SK-N-SH (cell line): ENCODE results near the gene SNED1. TPM values are rescaled to one million over a fixed set of nuclear protein-coding genes. Genes with fewer than 3 reads are reported as not detected.

Source experiments
- CTCF ChIA-PET: fragments of 300-600, 350-600 bp; formaldehyde crosslinking; extraction: SDS; loops from one replicate; lab custom pipeline; 2021; lab: Yijun Ruan, JAX
- POLR2A ChIA-PET: fragments of 350-600 bp; sonication (Branson Sonifier 250); formaldehyde crosslinking; extraction: SDS; loops from one replicate; lab custom pipeline; 2020; ENCODE audit warnings: antibody characterized with exemption, inconsistent platforms; lab: Yijun Ruan, JAX
- DNase-seq: peaks from one replicate; pipeline ENCODE4 v3.0.0; 2012
- H2AFZ ChIP-seq: fragments of 200-600 bp; sonication (generic); 2 replicates; pipeline ENCODE4 v1.8.1; 2016; ENCODE audit warnings: antibody characterized with exemption, mild to moderate bottlenecking, low read depth
- H3F3A ChIP-seq: fragments of 200-600 bp; sonication (generic); replicated peaks from 2 replicates; pipeline ENCODE3; 2016; ENCODE audit warnings: antibody characterized with exemption, mild to moderate bottlenecking; ENCODE audit not compliant: insufficient read depth
- H3K27ac ChIP-seq, 2 experiments: fragments of 200-500 bp in 1 of 2; fragments of 200-600 bp in 1 of 2; sonication (Bioruptor generic) in 1 of 2; sonication (generic), shearing (Covaris generic) in 1 of 2; 2 replicates each; pipeline versions ENCODE4 v1.5.1 to v1.6.1; 2014 to 2016; ENCODE audit warnings: low read depth in 2 of 2, inconsistent platforms in 1 of 2, low read length in 1 of 2, mild to moderate bottlenecking in 1 of 2, mixed read lengths in 1 of 2
- H3K27me3 ChIP-seq: fragments of 200-600 bp; sonication (generic), shearing (Covaris generic); 2 replicates; pipeline ENCODE4 v1.6.1; 2016; ENCODE audit warnings: mixed run types; ENCODE audit not compliant: insufficient read depth
- H3K36me3 ChIP-seq, 2 experiments: fragments of 200-500 bp in 1 of 2; fragments of 200-600 bp in 1 of 2; sonication (Bioruptor generic) in 1 of 2; sonication (generic) in 1 of 2; replicated peaks in 1 of 2; 2 replicates each; pipeline versions ENCODE3 to v1.5.1; 2014 to 2016; ENCODE audit warnings: low read length in 1 of 2, mild to moderate bottlenecking in 1 of 2; ENCODE audit not compliant: insufficient read depth in 2 of 2, control insufficient read depth in 1 of 2
- H3K4me1 ChIP-seq, 2 experiments: fragments of 200-500 bp in 1 of 2; fragments of 200-600 bp in 1 of 2; sonication (Bioruptor generic) in 1 of 2; sonication (generic), shearing (Covaris generic) in 1 of 2; 2 replicates each; pipeline versions ENCODE4 v1.5.1 to v1.6.1; 2014 to 2016; ENCODE audit warnings: low read depth in 1 of 2, low read length in 1 of 2, mixed run types in 1 of 2; ENCODE audit not compliant: insufficient read depth in 2 of 2, control insufficient read depth in 1 of 2
- H3K4me2 ChIP-seq: fragments of 200-600 bp; sonication (generic), shearing (Covaris generic); 2 replicates; pipeline ENCODE4 v1.6.1; 2017; ENCODE audit warnings: mixed run types
- H3K4me3 ChIP-seq, 2 experiments: fragments of 200-500 bp in 1 of 2; fragments of 200-600 bp in 1 of 2; sonication (Bioruptor generic) in 1 of 2; sonication (generic), shearing (Covaris generic) in 1 of 2; 2 replicates each; pipeline versions ENCODE4 v1.5.1 to v1.8.1; 2014 to 2016; ENCODE audit warnings: low read depth in 2 of 2, inconsistent platforms in 1 of 2, low read length in 1 of 2, mild to moderate bottlenecking in 1 of 2, mixed read lengths in 1 of 2, moderate library complexity in 1 of 2
- H3K79me2 ChIP-seq: fragments of 200-600 bp; sonication (generic); 2 replicates; pipeline ENCODE4 v1.8.1; 2017; ENCODE audit warnings: mild to moderate bottlenecking; ENCODE audit not compliant: insufficient read depth
- H3K9ac ChIP-seq: fragments of 200-600 bp; sonication (generic); 2 replicates; pipeline ENCODE4 v1.6.1; 2017; ENCODE audit warnings: mixed run types
- H3K9me2 ChIP-seq: fragments of 200-600 bp; sonication (generic); 2 replicates; pipeline ENCODE4 v1.6.1; 2017; ENCODE audit warnings: mixed run types
- H3K9me3 ChIP-seq: fragments of 200-600 bp; sonication (generic); 2 replicates; pipeline ENCODE4 v1.6.1; 2017; ENCODE audit warnings: mixed run types, mild to moderate bottlenecking, moderate library complexity
- H4K20me1 ChIP-seq: fragments of 200-600 bp; sonication (generic); 2 replicates; pipeline ENCODE4 v1.6.1; 2017; ENCODE audit warnings: mild to moderate bottlenecking, mixed run types; ENCODE audit not compliant: insufficient read depth
- EP300 ChIP-seq, 2 experiments: IDR thresholded peaks; 2 replicates each; pipeline versions ENCODE4 v1.4.0 to v1.6.1; 2012; ENCODE audit warnings: borderline replicate concordance in 1 of 2, low read depth in 1 of 2, low read length in 1 of 2
- EZH2phosphoT487 ChIP-seq: fragments of 200-600 bp; sonication (generic); IDR thresholded peaks from 2 replicates; pipeline ENCODE4 v1.6.1; 2017; ENCODE audit warnings: low read depth, mixed run types, mild to moderate bottlenecking, antibody characterized with exemption, moderate library complexity, borderline replicate concordance
- GATA2 ChIP-seq: sonication (generic); formaldehyde crosslinking; IDR thresholded peaks from 2 replicates; pipeline ENCODE4 v1.5.0; 2020; ENCODE audit warnings: mild to moderate bottlenecking, missing genetic modification reagents
- JUND ChIP-seq: IDR thresholded peaks from 2 replicates; pipeline ENCODE4 v1.4.0; 2012
- MXI1 ChIP-seq: IDR thresholded peaks from 2 replicates; pipeline ENCODE4 v1.6.1; 2012; ENCODE audit warnings: mild to moderate bottlenecking, low read depth, low read length, improper control_type of control experiment
- NFIC ChIP-seq: IDR thresholded peaks from 2 replicates; pipeline ENCODE4 v1.4.0; 2012; ENCODE audit warnings: borderline replicate concordance
- NRF1 ChIP-seq: IDR thresholded peaks from 2 replicates; pipeline ENCODE4 v1.6.1; 2012; ENCODE audit warnings: low read depth, mild to moderate bottlenecking, low read length
- POLR2AphosphoS5 ChIP-seq: IDR thresholded peaks from 2 replicates; pipeline ENCODE4 v1.6.1; 2012; ENCODE audit warnings: low read depth, low read length
- RAD21 ChIP-seq: IDR thresholded peaks from 2 replicates; pipeline ENCODE4 v1.6.1; 2012; ENCODE audit warnings: mild to moderate bottlenecking, low read length
- RCOR1 ChIP-seq: fragments of 150-350 bp; IDR thresholded peaks from 2 replicates; pipeline ENCODE4 v1.6.1; 2017; ENCODE audit warnings: antibody characterized with exemption, low read length
- SIN3A ChIP-seq: IDR thresholded peaks from 2 replicates; pipeline ENCODE4 v1.6.1; 2012; ENCODE audit warnings: low read depth, mild to moderate bottlenecking, low read length, moderate library complexity, borderline replicate concordance
- TAF1 ChIP-seq: IDR thresholded peaks from 2 replicates; pipeline ENCODE4 v1.6.1; 2012; ENCODE audit warnings: low read depth, mild to moderate bottlenecking, low read length, moderate library complexity, borderline replicate concordance
- TCF12 ChIP-seq: IDR thresholded peaks from 2 replicates; pipeline ENCODE4 v1.4.0; 2012
- YY1 ChIP-seq: IDR thresholded peaks from 2 replicates; pipeline ENCODE4 v1.4.0; 2012; ENCODE audit warnings: low read depth, mild to moderate bottlenecking
- WGBS: methylation state at CpG from one replicate; pipeline ENCODE4 v1.1.6; 2017; ENCODE audit warnings: low lambda C conversion rate; 5-methylcytosine and 5-hydroxymethylcytosine counted together
- polyA plus RNA-seq, 3 experiments: library from polyadenylated mRNA; depleted of rRNA; stranded (reverse); fragments of >200 nt; gene quantifications; 2 replicates each; pipeline ENCODE4 v1.2.3, GENCODE V29; 2012
- TF ChIP-seq, protein P1 (sequence below): IDR thresholded peaks from 2 replicates; pipeline ENCODE4 v1.6.1; 2012; ENCODE audit warnings: mild to moderate bottlenecking, low read depth, low read length, moderate library complexity
- TF ChIP-seq, protein P2 (sequence below): IDR thresholded peaks from 2 replicates; pipeline ENCODE4 v1.4.0; 2012; ENCODE audit warnings: low read depth, borderline replicate concordance
- TF ChIP-seq, protein P3 (sequence below): fragments of 150-350 bp; IDR thresholded peaks from 2 replicates; pipeline ENCODE4 v1.6.1; 2017; ENCODE audit warnings: antibody characterized with exemption, low read length, low read depth, borderline replicate concordance

Gene SNED1
- polyA plus RNA-seq, 1 of the 3 experiments (the other 2 are of a cell fraction): 0.03 TPM

DNA sequence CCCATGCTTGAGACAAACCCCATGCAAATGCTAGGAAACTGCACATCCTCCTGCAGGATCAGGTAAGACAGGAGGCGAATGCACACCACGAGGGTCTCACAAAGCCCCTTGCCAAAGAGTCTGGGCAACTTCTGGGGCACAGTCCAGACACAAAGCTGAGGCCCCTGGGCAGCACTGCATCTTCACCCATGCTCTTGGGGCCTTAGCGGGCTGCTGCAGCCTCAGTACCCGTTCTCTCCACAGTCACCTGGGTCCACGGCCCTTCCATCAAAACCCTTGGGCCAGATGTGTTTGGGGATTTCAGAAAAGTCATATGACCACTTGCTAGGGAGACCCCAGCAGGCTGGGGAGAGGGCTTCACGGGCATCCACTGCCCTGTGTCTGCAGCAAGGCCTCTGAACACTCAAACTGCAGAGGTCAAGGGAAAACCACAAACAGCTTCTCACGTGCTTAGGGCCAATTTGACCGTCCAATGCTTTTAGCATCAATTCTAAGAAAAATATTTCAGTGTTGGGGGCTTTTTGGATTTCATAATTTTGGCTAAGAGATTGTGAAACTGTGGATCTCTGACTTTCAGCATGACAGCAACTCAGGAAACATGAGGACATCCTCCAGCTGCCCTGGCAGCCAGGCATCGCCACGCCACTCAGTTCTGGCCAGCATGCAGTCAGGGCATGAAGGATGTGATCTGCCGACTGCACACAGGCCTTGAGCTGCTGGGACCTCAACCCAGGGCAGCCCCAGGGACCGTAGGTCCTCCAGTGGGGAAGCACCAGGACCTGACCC, 130.9 kb downstream of the SNED1 start:
- H3K36me3 ChIP-seq: no peaks in the 10 kb centered on the region
- H3K9me3 ChIP-seq: no peaks in the 10 kb centered on the region
- ChIA-PET CTCF (interaction anchor here (0.9 to 1.0 kb wide), 2 partner anchors 215 to 278 kb away, joined by 3 read pairs; no protein-coding TSS in a partner anchor), POLR2A (no interaction called here)
- H3K4me2 ChIP-seq: no peak overlapping the region
- no peaks in the 10 kb centered on the region for H4K20me1 ChIP-seq
- no peak for TF ChIP-seq EZH2phosphoT487
- TF ChIP-seq POLR2AphosphoS5: no peak
- TF ChIP-seq, protein P1, sequence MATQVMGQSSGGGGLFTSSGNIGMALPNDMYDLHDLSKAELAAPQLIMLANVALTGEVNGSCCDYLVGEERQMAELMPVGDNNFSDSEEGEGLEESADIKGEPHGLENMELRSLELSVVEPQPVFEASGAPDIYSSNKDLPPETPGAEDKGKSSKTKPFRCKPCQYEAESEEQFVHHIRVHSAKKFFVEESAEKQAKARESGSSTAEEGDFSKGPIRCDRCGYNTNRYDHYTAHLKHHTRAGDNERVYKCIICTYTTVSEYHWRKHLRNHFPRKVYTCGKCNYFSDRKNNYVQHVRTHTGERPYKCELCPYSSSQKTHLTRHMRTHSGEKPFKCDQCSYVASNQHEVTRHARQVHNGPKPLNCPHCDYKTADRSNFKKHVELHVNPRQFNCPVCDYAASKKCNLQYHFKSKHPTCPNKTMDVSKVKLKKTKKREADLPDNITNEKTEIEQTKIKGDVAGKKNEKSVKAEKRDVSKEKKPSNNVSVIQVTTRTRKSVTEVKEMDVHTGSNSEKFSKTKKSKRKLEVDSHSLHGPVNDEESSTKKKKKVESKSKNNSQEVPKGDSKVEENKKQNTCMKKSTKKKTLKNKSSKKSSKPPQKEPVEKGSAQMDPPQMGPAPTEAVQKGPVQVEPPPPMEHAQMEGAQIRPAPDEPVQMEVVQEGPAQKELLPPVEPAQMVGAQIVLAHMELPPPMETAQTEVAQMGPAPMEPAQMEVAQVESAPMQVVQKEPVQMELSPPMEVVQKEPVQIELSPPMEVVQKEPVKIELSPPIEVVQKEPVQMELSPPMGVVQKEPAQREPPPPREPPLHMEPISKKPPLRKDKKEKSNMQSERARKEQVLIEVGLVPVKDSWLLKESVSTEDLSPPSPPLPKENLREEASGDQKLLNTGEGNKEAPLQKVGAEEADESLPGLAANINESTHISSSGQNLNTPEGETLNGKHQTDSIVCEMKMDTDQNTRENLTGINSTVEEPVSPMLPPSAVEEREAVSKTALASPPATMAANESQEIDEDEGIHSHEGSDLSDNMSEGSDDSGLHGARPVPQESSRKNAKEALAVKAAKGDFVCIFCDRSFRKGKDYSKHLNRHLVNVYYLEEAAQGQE: no peak
- TF ChIP-seq EP300 (IDR thresholded peaks at IDR 0.05; ENCODE audit: borderline replicate concordance in 1 of 2, low read depth in 1 of 2, low read length in 1 of 2): no peak
- TF ChIP-seq NRF1: no peak
- no peak for TF ChIP-seq SIN3A
- TF ChIP-seq GATA2 (CRISPR knock-in tag): no peak
- TF ChIP-seq TAF1: no peak
- TF ChIP-seq MXI1: no peak
- no peaks in the 10 kb centered on the region for H3K79me2 ChIP-seq
- H3K27ac ChIP-seq: no peak overlapping the region
- no peak overlapping the region for H3K9ac ChIP-seq
- WGBS: 85% methylated on average over 11 of the region's 12 CpGs
- H3F3A ChIP-seq: no peaks in the 10 kb centered on the region
- H3K4me1 ChIP-seq: no peaks in the 10 kb centered on the region
- no peaks in the 10 kb centered on the region for H3K9me2 ChIP-seq
- H3K4me3 ChIP-seq: no peak overlapping the region
- no peak for DNase-seq
- H3K27me3 ChIP-seq: no peaks in the 10 kb centered on the region
- no peak overlapping the region for H2AFZ ChIP-seq

DNA sequence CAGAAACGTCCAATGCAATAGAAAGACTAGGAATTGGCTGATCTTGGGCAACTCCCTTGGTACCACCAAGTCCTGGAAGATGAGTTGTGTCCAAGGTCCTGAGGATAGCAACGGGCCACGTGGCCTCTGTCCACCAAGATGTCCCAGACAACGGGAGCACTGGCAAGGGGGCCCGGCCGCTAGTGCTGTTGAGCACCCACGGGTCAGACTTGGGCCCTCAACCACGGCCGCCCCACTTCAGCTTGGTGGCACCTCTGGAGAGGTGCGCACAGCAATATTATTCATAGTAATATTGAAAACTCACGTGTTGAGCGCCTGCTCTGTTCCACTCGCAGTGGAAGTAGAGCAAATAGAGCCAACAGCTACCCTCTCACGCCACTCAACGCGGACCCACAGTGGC, 131.9 kb downstream of the SNED1 start:
- H3K36me3 ChIP-seq: no peaks in the 10 kb centered on the region
- H3K9me2 ChIP-seq: no peaks in the 10 kb centered on the region
- no peak overlapping the region for H3K4me2 ChIP-seq
- CTCF ChIA-PET: interaction anchor here (0.9 to 1.0 kb wide), 2 partner anchors 216 to 279 kb away, joined by 3 read pairs; no protein-coding TSS in a partner anchor
- no peaks in the 10 kb centered on the region for H3K27me3 ChIP-seq
- H3K4me3 ChIP-seq: no peak overlapping the region
- H3K79me2 ChIP-seq: no peaks in the 10 kb centered on the region
- WGBS: 89% methylated on average over 13 of the region's 16 CpGs
- no peak overlapping the region for H3K9ac ChIP-seq
- no peak overlapping the region for H3K27ac ChIP-seq
- POLR2A ChIA-PET: no interaction called here
- no peak overlapping the region for H2AFZ ChIP-seq
- H4K20me1 ChIP-seq: no peaks in the 10 kb centered on the region
- DNase-seq: no peak
- H3F3A ChIP-seq: no peaks in the 10 kb centered on the region
- no peaks in the 10 kb centered on the region for H3K9me3 ChIP-seq
- no peak for TF ChIP-seq JUND
- TF ChIP-seq, protein P2, sequence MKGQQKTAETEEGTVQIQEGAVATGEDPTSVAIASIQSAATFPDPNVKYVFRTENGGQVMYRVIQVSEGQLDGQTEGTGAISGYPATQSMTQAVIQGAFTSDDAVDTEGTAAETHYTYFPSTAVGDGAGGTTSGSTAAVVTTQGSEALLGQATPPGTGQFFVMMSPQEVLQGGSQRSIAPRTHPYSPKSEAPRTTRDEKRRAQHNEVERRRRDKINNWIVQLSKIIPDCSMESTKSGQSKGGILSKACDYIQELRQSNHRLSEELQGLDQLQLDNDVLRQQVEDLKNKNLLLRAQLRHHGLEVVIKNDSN: no peak
- TF ChIP-seq RAD21: no peak
- TF ChIP-seq, protein P3, sequence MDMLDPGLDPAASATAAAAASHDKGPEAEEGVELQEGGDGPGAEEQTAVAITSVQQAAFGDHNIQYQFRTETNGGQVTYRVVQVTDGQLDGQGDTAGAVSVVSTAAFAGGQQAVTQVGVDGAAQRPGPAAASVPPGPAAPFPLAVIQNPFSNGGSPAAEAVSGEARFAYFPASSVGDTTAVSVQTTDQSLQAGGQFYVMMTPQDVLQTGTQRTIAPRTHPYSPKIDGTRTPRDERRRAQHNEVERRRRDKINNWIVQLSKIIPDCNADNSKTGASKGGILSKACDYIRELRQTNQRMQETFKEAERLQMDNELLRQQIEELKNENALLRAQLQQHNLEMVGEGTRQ: no peak
- no peak for TF ChIP-seq TCF12
- no peak for TF ChIP-seq NFIC
- no peak for TF ChIP-seq RCOR1
- no peak for TF ChIP-seq YY1
- H3K4me1 ChIP-seq: no peaks in the 10 kb centered on the region
